ENCODE data around the gene MME.
"Not testable (repeated sequence)": the region's sequence is repeated elsewhere in the genome, so short reads cannot be mapped to it uniquely, and the experiment has no call there.

Gene MME

DNA sequence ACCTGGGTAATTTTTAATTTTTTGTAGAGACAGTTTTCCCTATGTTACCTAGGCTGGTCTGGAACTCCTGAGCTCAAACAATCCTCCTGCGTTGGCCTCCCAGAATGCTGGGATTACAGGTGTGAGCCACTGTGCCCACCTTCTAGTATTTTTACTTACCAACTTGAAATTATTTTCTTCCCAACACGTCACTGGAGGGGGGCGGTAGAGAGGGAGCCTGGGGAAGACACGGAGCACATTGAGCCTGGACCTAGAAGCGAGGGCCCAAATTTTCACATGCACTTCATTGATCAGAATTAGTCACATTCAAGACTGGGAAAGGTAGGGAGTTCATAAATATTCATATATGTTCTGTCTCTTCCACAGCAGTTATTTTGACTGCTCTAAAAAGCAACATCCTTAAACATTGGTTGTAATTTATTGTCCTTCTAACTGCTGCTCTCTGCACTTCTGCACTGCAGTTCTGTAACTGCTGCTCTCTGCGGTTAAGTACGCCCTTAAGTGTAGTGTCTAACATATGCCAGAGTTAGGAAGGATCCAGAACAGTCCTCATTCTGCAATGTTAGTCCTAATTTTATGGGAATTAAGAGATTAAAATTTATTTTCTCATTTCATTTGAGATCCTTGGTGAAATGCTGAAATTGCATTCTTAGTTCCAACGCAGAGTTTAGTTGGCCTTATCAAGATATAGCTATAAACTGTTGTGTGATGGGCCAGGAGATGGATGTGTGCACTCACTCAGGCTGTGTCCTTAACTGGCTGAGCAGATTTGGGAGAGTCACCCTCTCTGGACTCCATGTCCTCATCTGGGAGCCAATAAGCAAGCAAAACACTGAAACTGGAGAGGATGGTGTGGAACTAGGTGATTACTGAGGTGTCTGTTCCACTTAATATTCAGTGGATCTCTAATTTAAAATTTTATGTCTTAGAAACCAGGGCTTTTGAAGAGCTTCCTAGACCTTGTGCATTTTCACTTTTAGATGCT, 115.1 kb downstream of the MME start:
- no peak for DNase-seq

DNA sequence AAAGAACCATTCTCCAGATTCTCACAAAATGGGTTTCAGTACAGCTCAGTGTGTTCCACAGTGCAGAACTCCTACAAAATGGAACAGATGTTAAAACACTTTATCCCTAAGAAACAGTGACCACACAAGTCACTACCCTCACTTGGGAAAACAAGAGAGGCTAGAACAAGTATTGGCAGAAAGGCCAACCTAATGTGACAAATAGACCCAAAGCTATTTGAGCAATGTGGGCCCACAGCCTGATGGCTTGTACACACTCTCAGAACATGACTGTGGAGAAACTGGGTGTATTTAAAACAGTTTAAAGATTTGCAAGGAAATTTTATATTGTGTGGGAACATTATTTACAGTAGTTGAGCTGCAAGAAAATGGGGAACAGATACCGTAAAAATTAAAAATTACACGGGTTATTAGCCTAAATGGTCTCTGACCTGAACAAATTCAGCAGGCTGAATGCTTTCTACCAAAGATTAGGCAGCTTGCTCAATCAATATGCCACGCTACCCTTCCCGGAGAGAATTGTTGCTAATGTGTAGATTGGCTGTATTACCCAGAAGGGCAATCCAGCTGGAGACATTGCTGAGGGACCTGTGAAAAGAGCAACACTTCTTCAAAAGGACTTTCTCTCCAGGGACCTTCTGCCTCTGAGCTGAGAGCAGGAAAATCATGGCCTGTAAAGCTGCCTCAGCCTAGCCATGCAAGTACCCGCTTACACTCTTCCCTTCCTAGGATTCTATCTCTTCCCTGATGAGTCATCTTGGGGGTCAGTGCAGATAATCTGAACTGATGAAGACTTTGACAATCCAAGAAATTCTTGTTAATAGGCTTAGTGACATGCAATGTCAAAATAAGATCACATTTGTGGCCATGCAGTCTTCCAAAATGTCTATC, 116.3 kb downstream of the MME start:
- DNase-seq, result no peak

DNA sequence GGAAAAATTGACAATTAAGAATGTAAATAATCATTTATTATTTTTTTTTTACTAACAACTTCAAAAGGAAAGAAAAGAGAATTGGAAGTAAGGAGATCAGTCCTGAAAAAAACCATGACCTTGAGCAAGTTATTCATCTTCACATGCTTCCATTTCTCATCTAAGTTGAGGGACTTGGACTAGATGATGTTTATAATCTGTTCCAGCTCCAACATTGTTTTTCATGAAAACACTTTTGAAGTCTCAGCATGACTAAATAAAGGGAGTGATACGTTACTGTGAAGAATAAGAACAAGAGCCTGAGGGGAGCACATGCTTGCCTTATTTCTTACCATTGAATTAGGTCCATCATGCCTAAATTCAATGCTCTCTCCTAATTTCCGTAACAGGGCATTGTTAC, 117.7 kb downstream of the MME start:
- no peak for DNase-seq

DNA sequence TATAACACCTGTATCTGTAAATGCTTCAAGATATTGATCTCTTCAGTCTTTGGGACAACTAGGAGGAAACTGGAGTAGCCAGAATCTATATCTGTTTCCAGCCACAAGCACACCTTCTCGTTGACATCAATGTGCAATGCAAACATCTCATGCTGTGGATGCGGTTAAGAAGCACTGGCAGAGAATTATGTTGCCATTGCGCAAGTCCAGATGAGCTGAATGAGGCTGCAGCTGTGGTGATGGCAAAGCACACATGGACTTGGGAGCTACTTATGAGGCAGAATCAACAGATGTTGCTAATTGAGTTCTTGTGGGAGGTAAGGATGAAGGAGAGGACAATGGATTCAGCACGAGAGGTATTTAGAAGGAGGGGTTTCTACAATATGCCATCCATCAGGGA, 122.5 kb downstream of the MME start:
- no peak for DNase-seq

DNA sequence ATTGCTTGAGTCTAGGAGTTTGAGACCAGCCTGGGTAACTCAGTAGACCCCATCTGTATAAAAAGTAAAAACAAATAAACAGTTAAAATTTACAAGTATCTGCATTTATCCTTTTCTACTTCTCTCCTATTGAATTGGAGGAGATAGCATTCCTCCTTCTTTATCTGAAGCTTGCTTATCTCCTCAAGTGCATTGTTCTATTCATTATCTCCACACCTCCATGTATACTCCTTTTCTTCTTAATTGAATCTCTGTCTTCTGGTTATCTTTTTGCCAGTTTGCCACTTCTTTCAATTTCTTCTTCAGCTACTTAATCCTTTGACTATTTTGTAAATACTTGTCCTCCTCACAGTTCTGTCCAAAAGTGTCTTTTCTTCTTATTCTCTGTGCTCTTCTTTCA, 124.7 kb downstream of the MME start:
- peak; percentile 8 for DNase-seq

DNA sequence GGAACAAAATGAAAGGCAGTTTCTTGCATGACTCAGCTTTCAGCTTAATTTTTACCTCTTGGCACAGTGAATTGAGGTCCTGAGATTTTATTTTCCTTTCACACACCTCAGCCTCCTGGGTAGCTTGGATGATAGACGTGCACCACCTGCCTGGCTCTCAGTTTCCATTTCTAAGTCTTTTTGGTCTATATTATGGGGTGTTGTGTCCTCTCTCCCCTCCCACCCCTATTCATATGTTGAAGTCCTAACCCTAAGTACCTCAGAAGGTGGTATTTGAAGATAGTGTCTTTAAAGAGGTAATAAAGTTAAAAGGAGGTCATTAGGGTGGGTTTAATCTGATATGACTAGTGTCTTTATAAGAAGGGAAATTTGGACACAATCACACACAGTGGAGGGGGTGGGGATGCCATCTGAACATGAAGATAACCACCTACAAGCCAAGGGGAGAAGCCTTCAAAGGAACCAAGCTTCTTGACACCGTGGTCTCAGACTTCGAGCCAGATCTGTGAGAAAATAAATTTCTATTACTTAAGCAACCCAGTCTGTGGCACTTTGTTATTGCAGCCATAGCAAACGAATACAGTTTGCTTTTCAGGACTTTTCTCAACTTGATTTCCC, 128.2 kb downstream of the MME start:
- peak; percentile 55 for DNase-seq

DNA sequence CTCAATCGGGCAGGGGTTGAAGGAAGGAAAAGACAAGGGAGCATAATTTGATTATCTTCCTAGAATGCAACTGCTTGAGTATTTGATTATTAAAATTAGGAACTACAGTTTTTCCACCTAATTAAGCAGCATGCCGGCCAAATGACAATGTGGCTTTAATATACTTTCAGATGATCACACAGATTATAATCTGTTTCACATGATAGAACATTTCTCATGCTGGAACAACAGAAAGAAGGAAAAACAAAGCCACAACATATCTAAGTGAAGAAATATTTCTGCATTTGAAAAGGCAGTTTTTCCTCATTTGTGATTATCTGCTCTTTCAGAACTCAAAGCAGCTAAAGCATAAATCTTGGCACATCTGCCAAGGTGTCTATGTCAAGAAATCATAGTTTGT, 130.6 kb downstream of the MME start:
- no peak for DNase-seq

DNA sequence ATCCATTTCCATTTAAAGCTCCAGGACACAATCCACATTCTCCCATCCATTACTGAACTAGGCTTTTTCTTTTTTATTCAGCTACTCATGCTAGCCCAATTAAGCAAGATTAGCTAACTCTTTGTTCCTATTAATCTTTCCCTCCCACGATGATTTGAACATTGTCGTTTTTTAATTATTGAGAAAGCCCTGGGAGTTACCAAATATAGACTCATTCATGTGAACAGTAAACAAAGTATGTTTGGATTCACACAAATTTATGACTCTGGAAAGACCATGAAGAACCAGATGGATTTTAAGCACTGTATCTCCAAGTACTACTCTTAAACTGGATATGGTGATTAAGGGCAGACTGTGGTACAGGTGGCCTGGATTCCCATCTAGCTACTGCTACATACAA, 131.1 kb downstream of the MME start:
- no peak for DNase-seq

DNA sequence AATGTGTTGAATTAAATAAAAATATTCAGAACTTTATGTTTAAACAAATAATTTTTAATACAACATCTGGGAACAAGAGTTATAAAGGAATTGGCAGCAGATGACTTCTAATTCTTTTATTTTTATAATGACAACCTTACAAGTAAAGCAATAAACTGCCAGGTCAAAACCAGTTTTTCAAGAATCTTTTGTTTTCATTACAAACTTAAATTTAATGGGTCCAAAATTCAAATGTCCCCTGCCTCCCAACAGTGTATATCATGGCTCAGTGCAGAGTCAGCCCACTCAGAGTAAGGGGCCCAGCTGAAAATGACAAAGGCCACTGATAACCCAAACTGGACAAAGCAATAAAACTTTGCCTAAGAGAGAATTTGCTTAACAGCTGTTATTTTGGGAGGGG, 131.8 kb downstream of the MME start:
- no peak for DNase-seq

DNA sequence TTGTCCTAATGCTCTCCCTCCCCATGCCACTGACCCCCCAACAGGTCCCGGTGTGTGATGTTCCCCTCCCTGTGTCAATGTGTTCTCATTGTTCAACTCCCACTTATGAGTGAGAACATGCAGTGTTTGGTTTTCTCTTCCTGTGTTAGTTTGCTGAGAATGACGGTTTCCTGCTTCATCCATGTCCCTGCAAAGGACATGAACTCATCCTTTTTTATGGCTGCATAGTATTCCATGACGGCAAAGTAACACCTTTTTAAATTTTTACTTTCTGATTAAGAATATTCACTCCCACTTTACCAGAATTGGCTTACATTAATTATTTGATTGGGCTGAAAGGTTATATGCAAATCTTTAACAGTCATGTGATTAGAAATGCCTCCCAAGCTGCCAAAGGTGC, 135.9 kb downstream of the MME start:
- DNase-seq, result not testable (repeated sequence)

DNA sequence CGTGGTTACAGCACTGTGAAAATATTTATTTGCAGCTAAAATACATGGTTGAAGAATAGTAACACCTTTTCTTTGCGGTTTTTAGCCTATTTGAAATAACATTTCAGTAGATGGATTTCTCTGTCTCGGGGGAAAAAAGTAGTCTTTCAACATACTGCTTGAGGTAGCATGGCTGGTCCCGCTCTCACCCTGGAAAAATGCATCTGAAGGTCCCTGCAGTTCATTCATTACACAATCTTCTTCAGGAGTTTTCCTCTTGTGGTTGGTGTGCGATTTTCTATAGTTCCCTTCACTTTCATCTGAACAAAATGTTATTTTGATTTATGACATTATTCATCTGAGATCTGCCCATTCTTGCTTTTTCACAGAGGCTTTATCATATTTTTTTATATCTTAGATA, 137.5 kb downstream of the MME start:
- DNase-seq, result no peak

DNA sequence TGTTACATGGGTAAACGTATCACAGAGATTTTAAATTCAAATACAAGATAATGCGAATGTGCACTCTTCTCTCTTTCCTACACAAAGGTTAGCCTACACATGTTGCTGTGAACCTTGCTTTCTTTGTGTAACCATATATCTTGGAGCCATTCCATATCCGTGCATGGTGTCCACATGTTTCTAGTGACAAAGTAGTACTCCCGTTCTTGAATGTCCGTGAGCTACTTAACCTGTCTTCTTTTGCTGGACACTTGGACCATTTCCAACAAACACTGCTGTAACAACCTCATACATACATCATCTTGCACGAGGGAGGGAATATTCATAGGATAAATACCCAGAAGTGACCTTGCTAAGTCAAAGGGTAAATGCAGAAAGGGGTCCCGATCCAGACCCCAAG, 138.3 kb downstream of the MME start:
- no peak for DNase-seq

DNA sequence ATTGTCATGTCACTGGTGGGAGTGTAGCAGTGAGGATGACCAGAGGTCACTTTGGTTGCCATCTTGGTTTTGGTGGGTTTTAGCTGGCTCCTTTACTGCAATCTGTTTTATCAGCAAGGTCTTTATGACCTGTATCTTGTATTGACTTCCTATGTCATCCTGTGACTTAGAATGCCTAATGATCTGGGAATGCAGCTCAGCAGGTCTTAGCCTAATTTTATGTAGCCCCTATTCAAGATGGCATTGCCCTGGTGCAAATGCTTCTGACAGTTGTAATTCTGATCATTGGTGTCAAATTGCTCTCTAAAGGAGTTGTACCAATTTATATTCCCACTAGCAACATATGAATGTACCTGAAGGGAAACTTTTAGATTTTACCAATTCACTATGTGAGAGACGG, 139.0 kb downstream of the MME start:
- no peak for DNase-seq

DNA sequence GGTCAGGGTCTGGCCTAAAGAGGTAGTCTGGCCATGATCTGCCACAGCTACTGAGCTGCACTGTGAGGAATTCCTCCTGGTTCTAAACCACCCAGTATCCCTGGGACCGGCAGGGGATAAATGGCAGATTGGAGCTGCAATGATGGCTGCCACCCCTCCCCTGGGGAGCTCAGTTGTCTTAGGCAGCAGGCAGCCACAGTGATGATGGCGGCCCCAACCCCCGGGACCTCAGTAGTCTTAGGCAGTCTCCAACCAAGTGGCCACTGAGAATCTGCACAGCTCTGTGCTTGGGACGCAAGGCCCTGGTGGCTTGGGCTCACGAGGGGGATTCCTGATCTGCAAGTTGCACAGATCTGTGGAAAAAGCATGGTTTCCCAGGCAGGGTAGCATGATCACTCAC, 145.3 kb downstream of the MME start:
- DNase-seq, result no peak

DNA sequence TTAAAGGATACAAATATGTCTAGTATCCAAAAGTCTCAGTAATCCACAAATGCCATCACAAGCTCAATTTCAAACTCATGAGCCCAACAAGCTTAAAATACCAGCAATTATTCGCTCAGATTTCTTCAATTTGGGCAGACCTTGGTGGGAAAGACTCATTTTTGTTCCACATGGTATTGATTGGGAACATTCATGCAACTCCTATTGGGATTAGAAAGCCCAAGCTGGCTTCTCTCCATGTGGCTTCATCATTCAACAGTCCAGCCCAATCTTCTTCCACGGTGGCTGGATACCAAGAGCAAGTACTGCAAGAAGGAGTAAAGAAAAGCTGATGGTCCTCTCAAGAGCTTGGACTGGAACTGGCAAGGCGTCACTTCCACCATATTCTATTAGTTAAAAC, 147.0 kb downstream of the MME start:
- DNase-seq, result no peak

DNA sequence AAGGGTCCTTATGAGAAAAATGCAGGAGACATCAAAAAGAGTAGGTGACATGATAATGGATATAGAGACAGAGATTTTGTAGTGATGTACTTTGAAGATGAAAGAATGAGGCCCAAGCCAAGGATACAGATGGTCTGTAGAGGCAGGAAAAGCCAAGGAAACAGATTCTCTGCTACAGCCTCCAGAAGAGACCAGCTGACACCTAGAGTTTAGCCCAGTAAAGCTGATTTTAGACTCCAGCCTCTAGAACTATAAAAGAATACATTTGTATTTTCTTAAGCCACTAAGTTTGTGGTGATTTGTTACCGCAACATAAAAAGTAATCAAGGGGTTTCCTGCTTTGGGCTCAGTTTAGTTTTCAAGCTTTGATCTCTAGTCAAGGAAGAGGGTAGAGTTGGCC, 148.6 kb downstream of the MME start:
- no peak for DNase-seq

DNA sequence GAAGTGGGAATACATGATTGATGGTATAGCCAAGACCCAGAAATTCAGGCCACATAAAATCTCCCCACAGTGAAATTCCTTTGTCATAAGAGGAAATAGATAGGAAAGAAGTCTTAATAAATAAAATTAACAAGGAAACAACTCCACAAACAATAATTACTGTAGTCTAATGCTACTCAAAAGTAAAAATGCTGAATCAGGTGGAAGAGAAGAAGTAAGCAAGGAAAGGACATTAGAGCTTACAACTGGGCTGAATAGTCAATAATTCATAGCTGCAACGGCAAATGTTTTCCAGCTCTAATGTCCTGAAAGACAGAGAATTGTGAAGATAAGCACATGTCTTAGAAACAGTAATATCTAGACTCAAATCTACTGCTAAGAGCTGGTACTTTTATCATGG, 149.0 kb downstream of the MME start:
- DNase-seq, result no peak

DNA sequence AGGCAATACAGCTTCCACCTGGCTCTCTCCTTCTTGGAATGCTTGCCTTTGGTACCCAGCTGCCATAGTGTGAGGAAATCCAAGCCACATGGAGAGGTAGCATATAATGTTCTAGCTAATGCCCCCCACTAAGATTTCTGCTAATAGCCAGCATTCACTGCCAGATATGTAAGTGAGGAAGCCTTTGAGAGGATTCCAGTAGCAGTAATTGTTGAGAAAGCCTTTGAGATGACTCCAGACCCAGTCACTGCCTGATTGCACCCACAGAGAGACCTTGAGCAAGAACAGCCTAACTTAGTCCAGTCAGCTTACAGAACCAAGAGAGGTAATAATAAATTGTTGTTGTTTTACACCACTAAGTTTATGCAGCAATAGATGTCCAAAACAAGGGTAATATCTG, 150.3 kb downstream of the MME start:
- DNase-seq, result no peak

DNA sequence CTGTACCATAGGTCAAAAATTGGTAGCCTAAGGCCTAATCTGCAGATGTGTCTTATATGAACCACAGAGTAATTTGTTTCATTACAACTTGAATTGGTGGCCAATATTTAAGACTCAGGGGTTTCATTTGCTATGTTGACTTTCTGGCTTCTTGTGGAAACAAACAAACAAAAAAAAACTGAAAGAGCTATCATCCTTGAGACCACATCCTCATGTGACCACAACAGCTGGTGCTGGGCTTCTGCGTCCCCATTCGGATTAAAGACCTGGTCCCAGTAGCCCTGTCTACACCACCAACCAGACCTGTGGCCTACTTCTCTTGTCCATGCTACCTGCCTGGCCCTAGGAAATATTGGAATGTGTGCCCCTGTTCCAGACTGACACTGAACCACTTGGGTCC, 151.7 kb downstream of the MME start:
- DNase-seq, result no peak

DNA sequence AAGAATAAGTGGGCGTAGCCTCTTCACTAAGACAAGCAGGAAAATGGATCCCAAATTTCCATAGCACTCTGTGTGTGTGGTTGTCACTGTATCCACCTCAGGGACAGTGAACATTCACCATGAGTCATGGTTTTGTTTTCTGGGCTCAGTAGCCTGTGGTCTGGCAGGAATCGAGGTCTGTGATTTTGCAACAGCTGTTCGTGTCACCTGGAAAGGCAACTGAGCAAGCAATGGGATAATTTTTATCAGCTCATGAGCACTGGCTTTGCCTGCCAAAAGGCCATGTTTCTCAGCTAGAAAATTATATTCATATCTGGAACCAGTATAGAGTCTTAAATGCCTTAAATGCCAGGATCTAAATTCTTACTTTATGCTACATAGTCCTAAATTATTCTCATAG, 152.5 kb downstream of the MME start:
- DNase-seq, result no peak

DNA sequence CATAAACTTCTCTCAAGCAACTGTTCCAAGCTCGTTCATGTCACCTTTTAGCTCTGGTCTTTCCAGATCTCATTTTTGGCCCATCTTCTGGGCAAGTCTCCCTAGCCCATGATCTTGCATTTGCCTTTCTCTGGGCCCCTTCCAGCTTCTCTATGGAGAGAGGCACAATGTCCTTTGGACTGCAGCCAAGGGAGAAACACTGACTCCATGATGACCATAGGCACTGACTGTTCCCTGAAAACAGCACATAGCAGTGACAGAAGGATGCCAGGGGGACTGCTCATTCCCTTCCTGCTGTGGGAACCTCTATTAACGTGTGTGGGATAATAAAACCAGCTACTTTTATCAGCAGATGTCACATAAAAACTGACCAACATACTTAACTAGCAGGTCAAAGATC, 153.1 kb downstream of the MME start:
- no peak for DNase-seq
